HepG2 (cell line): ENCODE results near the gene YPEL3. TPM values are rescaled to one million over a fixed set of nuclear protein-coding genes. Genes with fewer than 3 reads are reported as not detected.

Source experiments
- ATAC-seq: fragments of 200-7000 bp; cut with Tn5 transposase; 3 replicates; pipeline ENCODE4 v1.9.1; 2020; ENCODE audit warnings: mild to moderate bottlenecking, moderate library complexity
- BruUV-seq: library from RNA; stranded (reverse); fragments of 400-500 nt; replicated peaks from 2 replicates; lab custom pipeline; 2021; lab: Mats Ljungman, UMichigan
- CTCF ChIA-PET: fragments of 300-600 bp; formaldehyde crosslinking; extraction: SDS; loops from one replicate; lab custom pipeline; 2021; ENCODE audit warnings: low total read pairs, inconsistent platforms, low intra/inter-chr PET ratio; lab: Yijun Ruan, JAX
- POLR2A ChIA-PET: fragments of 350-600 bp; sonication (Branson Sonifier 250); formaldehyde crosslinking; loops from one replicate; lab custom pipeline; 2020; ENCODE audit warnings: antibody characterized with exemption, inconsistent platforms; lab: Yijun Ruan, JAX
- DNase-seq: peaks from one replicate; pipeline ENCODE4 v3.0.0-alpha.2; 2015; ENCODE audit warnings: low spot score
- FAIRE-seq: peaks from 3 replicates; lab custom pipeline; 2011; peaks lifted over from hg19 to GRCh38; lab: Jason Lieb, UNC
- H2AFZ ChIP-seq: one replicate; pipeline ENCODE4 v1.6.1; 2011; ENCODE audit warnings: low read length, inconsistent platforms
- H3K27ac ChIP-seq: fragments of 300-600 bp; 3 replicates; pipeline ENCODE4 v1.8.0; 2011; ENCODE audit warnings: mixed run types, mild to moderate bottlenecking, mixed read lengths, low read length, inconsistent platforms; ENCODE audit not compliant: insufficient read depth; ENCODE audit errors: extremely low read length
- H3K27me3 ChIP-seq, 2 experiments: fragments of 200-600 bp in 1 of 2; 2 replicates in 1 of 2; 3 replicates in 1 of 2; pipeline versions ENCODE4 v1.6.0 to v1.8.0; 2011; ENCODE audit warnings: low read length in 2 of 2, mild to moderate bottlenecking in 2 of 2, moderate library complexity in 2 of 2, inconsistent platforms in 1 of 2; ENCODE audit not compliant: insufficient read depth in 2 of 2, control insufficient read depth in 1 of 2
- H3K36me3 ChIP-seq, 2 experiments: fragments of 200-600 bp in 1 of 2; replicated peaks in 1 of 2; 2 replicates in 1 of 2; 3 replicates in 1 of 2; pipeline versions ENCODE4 v1.5.1 to v1.8.0; 2011; ENCODE audit warnings: low read length in 2 of 2, inconsistent platforms in 1 of 2; ENCODE audit not compliant: insufficient read depth in 2 of 2, control insufficient read depth in 1 of 2
- H3K4me1 ChIP-seq: 2 replicates; pipeline ENCODE4 v1.5.1; 2012; ENCODE audit warnings: low read length, inconsistent platforms; ENCODE audit not compliant: insufficient read depth
- H3K4me2 ChIP-seq: 2 replicates; pipeline ENCODE4 v1.6.0; 2011; ENCODE audit warnings: low read depth, low read length, inconsistent platforms
- H3K4me3 ChIP-seq, 3 experiments: fragments of 200-600 bp in 1 of 3; sonication (generic), shearing (Covaris generic) in 1 of 3; replicated peaks in 1 of 3; 2 replicates each; pipeline ENCODE4 v1.5.1; 2011 to 2016; ENCODE audit warnings: low read length in 3 of 3, inconsistent platforms in 2 of 3, low read depth in 2 of 3, mild to moderate bottlenecking in 2 of 3, control low read depth in 1 of 3, mixed read lengths in 1 of 3; ENCODE audit not compliant: insufficient read depth in 1 of 3
- H3K79me2 ChIP-seq: one replicate; pipeline ENCODE4 v1.6.1; 2011; ENCODE audit warnings: low read length, inconsistent platforms; ENCODE audit not compliant: insufficient read depth
- H3K9ac ChIP-seq: 2 replicates; pipeline ENCODE4 v1.6.0; 2011; ENCODE audit warnings: mild to moderate bottlenecking, low read depth, low read length, inconsistent platforms; ENCODE audit not compliant: insufficient read depth
- H3K9me3 ChIP-seq: 2 replicates; pipeline ENCODE4 v1.5.1; 2012; ENCODE audit warnings: mild to moderate bottlenecking, low read length
- H4K20me1 ChIP-seq: 2 replicates; pipeline ENCODE4 v1.6.0; 2011; ENCODE audit warnings: inconsistent platforms, mild to moderate bottlenecking, low read length, moderate library complexity; ENCODE audit not compliant: insufficient read depth
- EZH2 ChIP-seq: conservative IDR thresholded peaks from 2 replicates; pipeline ENCODE4 v1.6.1; 2012; ENCODE audit warnings: mild to moderate bottlenecking, low read depth, low read length, moderate library complexity
- KMT2A ChIP-seq: sonication (generic); formaldehyde crosslinking; IDR thresholded peaks from 2 replicates; pipeline ENCODE4 v1.4.0; 2020; ENCODE audit warnings: missing genetic modification reagents
- REL ChIP-seq: sonication (generic); formaldehyde crosslinking; conservative IDR thresholded peaks from 2 replicates; pipeline ENCODE4 v1.8.0; 2022; ENCODE audit warnings: mild to moderate bottlenecking, missing genetic modification reagents, moderate library complexity
- RNF2 ChIP-seq: fragments of 450-650 bp; conservative IDR thresholded peaks from 2 replicates; pipeline ENCODE4 v1.6.1; 2016; ENCODE audit warnings: low read depth
- SATB2 ChIP-seq: sonication (generic); formaldehyde crosslinking; IDR thresholded peaks from 2 replicates; pipeline ENCODE4 v1.5.0; 2020; ENCODE audit warnings: missing genetic modification reagents
- ZFP36L1 ChIP-seq: sonication (generic); formaldehyde crosslinking; IDR thresholded peaks from 2 replicates; pipeline ENCODE4 v1.8.0; 2022; ENCODE audit warnings: mild to moderate bottlenecking, missing genetic modification reagents, moderate library complexity
- ZNF788 ChIP-seq: sonication (generic); formaldehyde crosslinking; IDR thresholded peaks from 2 replicates; pipeline ENCODE4 v1.5.0; 2020; ENCODE audit warnings: mild to moderate bottlenecking, missing genetic modification reagents, borderline replicate concordance
- ZNF792 ChIP-seq: IDR thresholded peaks from 2 replicates; pipeline ENCODE4 v1.6.1; 2016
- WGBS: methylation state at CpG from one replicate; pipeline ENCODE4 v1.1.6; 2017; ENCODE audit warnings: low lambda C conversion rate; 5-methylcytosine and 5-hydroxymethylcytosine counted together
- in situ Hi-C: cut with HindIII; loops from 2 replicates; pipeline ENCODE4 v1.10.0; 2017; ENCODE audit warnings: low pct_unique_long_range_greater_than_20kb; ENCODE audit not compliant: extremely low pct_ligation_motif_present
- intact Hi-C: fragments of 100-400 bp; cut with micrococcal nuclease; formaldehyde crosslinking; loops from one replicate; pipeline ENCODE4 v1.10.0; 2022; ENCODE audit not compliant: unreplicated experiment
- polyA plus RNA-seq, 8 experiments: library from polyadenylated mRNA; depleted of rRNA in 3 of 8; stranded (reverse) in 7 of 8; unstranded in 1 of 8; fragments of >200 nt; fragmentation: Illumina TruSeq in 4 of 8; extraction: Trizol in 4 of 8; gene quantifications; 2 replicates each; pipeline versions ENCODE4 v1.2.1 to v1.2.3, GENCODE V29; 2011 to 2016; ENCODE audit warnings: low read depth in 4 of 8, missing spikeins in 1 of 8, mixed read lengths in 1 of 8; ENCODE audit not compliant: insufficient read depth in 1 of 8
- total RNA-seq, 5 experiments: library from RNA; depleted of rRNA; stranded (reverse); fragments of >200 nt; fragmentation: Illumina TruSeq; extraction: Trizol; gene quantifications; 2 replicates each; pipeline ENCODE4 v1.2.3, GENCODE V29; 2016; ENCODE audit warnings: low read depth in 1 of 5
- TF ChIP-seq, protein P1 (sequence below): sonication (generic); formaldehyde crosslinking; IDR thresholded peaks from 2 replicates; pipeline ENCODE4 v1.8.0; 2022; ENCODE audit warnings: missing genetic modification reagents, mild to moderate bottlenecking, inconsistent platforms, borderline replicate concordance
- TF ChIP-seq, protein P2 (sequence below): sonication (generic); formaldehyde crosslinking; IDR thresholded peaks from 2 replicates; pipeline ENCODE4 v1.5.0; 2020; ENCODE audit warnings: missing genetic modification reagents
- TF ChIP-seq, protein P3 (sequence below): sonication (generic); formaldehyde crosslinking; conservative IDR thresholded peaks from 2 replicates; pipeline ENCODE4 v1.8.0; 2022; ENCODE audit warnings: missing genetic modification reagents
- TF ChIP-seq, protein P4 (sequence below): IDR thresholded peaks from 2 replicates; pipeline ENCODE4 v1.6.1; 2016; ENCODE audit warnings: low read depth, missing genetic modification reagents, missing compliant biosample characterization

The YPEL3 gene
- total and polyA plus RNA-seq, 2 of the 13 experiments (the other 11 are each of a cell fraction or from before 2014, with no cell fraction given): 5.4 to 47.0 TPM

DNA sequence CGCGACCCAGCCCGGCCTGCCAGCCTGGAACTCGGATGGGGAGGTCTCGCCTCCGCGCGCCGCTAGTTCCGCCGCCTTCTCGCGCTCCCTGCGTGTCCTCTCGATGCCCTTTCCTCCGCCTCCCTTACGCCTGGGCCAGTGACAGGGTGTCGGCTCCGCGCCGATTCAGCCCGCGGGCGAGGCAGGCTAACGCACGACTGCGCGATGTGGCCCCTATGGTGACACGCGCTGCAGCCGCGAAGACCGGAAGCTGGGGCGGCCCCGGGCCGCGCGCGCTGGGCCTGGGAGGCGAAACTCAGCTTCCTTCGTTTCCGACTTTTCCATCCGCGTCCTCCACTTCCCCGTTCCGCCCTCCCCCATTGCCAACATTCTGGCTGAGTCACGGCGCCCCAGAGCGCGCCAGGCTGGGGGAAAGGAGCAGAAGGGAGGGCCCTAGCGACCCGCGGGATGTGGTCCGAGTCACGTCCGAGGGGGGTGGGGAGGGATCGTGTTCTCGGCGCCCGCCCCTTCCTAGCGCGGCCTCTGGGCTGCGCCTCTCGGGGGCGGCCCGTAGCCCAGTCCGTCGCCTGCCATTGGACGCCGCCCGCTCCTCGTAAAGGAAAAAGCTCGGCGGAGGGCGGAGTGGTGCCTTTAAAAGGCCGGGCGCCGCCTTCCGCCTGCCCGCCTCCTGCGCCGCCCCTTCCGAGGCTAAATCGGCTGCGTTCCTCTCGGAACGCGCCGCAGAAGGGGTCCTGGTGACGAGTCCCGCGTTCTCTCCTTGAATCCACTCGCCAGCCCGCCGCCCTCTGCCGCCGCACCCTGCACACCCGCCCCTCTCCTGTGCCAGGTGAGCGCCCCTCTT, 30.7 kb downstream of the YPEL3 start, which contains the start of gene ALDOA (continued):
- TF ChIP-seq, protein P1, sequence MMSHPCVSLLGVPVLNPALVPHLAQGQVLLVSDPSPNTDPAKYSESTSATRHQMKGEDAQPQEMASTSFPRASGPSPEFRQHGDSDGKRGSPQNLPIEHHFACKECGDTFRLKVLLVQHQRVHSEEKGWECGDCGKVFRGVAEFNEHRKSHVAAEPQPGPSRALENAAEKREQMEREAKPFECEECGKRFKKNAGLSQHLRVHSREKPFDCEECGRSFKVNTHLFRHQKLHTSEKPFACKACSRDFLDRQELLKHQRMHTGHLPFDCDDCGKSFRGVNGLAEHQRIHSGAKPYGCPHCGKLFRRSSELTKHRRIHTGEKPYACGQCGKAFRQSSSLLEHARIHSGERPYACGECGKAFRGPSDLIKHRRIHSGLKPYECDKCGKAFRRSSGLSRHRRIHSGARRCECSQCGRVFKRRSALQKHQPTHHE: peak; percentile 95
- TF ChIP-seq RNF2: peak; percentile 98

DNA sequence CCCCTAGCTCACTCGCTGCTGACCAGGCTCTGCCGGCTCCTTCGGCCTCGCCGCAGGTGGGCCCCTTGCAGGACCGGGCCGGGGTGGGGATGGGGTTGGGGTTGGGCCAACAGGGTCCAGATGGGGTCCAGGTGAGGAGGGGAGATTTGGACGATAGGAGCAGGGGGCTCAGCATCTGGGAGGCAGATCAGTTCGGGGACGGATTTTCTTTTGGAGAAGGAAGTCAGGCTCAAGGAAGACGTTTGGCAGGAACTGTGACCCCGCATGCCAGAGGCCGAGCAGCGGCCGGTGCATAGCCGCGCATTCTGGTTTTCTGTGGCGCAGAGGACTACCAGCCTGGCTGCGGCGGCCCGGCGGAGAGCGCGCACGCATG, 31.3 kb downstream of the YPEL3 start:
- peak overlapping the region; percentile 68 to 100 (median 76) for H3K4me3 ChIP-seq
- no peak for FAIRE-seq
- ChIA-PET POLR2A (interaction anchor here (1.0 to 9.1 kb wide), 26 partner anchors 10 to 594 kb away, joined by 3 to 120 read pairs (median 8); partner anchors contain the start of genes ASPHD1, CDIPT, FBRS and KIF22), CTCF (interaction anchor here (1.2 kb wide), 1 partner anchor 28 kb away, joined by 3 read pairs; no protein-coding TSS in a partner anchor)
- no peaks in the 10 kb centered on the region for H3K9me3 ChIP-seq
- in situ Hi-C loops: no loop called here
- WGBS: 1% methylated on average over 11 of the region's 25 CpGs
- BruUV-seq: no TSS peak
- H3K36me3 ChIP-seq: peaks cover 25 to 34% of the 10 kb centered on the region in 2 experiments
- intact Hi-C loops: loop anchor here (5.0 kb wide), 1 partner anchor 683 kb away; the partner anchor contains the start of gene PHKG2
- H3K27me3 ChIP-seq: peaks cover 0 to 2% of the 10 kb centered on the region in 2 experiments; a peak in 1 of 5 replicates
- no peak overlapping the region for H2AFZ ChIP-seq
- peaks cover 59% of the 10 kb centered on the region for H3K79me2 ChIP-seq
- ATAC-seq: peak; percentile 5; the same call in 2 of the 3 replicates
- peaks cover 42% of the 10 kb centered on the region for H4K20me1 ChIP-seq
- no peak for DNase-seq
- H3K9ac ChIP-seq: peak overlapping the region; percentile 87
- peaks cover 41% of the 10 kb centered on the region for H3K4me1 ChIP-seq
- peak overlapping the region; percentile 95 for H3K4me2 ChIP-seq
- peak overlapping the region; percentile 95 for H3K27ac ChIP-seq
- TF ChIP-seq REL (CRISPR knock-in tag): 0 out of 2 replicates have a peak, but pooled peaks have one; percentile 4
- no peak for TF ChIP-seq ZNF788 (CRISPR knock-in tag)
- TF ChIP-seq EZH2: no peak
- TF ChIP-seq, protein P2, sequence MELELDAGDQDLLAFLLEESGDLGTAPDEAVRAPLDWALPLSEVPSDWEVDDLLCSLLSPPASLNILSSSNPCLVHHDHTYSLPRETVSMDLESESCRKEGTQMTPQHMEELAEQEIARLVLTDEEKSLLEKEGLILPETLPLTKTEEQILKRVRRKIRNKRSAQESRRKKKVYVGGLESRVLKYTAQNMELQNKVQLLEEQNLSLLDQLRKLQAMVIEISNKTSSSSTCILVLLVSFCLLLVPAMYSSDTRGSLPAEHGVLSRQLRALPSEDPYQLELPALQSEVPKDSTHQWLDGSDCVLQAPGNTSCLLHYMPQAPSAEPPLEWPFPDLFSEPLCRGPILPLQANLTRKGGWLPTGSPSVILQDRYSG: no peak
- TF ChIP-seq SATB2 (CRISPR knock-in tag): 0 out of 2 replicates have a peak, but pooled peaks have one; percentile 8
- TF ChIP-seq, protein P3, sequence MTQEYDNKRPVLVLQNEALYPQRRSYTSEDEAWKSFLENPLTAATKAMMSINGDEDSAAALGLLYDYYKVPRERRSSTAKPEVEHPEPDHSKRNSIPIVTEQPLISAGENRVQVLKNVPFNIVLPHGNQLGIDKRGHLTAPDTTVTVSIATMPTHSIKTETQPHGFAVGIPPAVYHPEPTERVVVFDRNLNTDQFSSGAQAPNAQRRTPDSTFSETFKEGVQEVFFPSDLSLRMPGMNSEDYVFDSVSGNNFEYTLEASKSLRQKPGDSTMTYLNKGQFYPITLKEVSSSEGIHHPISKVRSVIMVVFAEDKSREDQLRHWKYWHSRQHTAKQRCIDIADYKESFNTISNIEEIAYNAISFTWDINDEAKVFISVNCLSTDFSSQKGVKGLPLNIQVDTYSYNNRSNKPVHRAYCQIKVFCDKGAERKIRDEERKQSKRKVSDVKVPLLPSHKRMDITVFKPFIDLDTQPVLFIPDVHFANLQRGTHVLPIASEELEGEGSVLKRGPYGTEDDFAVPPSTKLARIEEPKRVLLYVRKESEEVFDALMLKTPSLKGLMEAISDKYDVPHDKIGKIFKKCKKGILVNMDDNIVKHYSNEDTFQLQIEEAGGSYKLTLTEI: no peak
- TF ChIP-seq KMT2A: no peak
- TF ChIP-seq ZFP36L1: no peak
- no peak for TF ChIP-seq ZNF792 (CRISPR knock-in tag)
- TF ChIP-seq, protein P4, sequence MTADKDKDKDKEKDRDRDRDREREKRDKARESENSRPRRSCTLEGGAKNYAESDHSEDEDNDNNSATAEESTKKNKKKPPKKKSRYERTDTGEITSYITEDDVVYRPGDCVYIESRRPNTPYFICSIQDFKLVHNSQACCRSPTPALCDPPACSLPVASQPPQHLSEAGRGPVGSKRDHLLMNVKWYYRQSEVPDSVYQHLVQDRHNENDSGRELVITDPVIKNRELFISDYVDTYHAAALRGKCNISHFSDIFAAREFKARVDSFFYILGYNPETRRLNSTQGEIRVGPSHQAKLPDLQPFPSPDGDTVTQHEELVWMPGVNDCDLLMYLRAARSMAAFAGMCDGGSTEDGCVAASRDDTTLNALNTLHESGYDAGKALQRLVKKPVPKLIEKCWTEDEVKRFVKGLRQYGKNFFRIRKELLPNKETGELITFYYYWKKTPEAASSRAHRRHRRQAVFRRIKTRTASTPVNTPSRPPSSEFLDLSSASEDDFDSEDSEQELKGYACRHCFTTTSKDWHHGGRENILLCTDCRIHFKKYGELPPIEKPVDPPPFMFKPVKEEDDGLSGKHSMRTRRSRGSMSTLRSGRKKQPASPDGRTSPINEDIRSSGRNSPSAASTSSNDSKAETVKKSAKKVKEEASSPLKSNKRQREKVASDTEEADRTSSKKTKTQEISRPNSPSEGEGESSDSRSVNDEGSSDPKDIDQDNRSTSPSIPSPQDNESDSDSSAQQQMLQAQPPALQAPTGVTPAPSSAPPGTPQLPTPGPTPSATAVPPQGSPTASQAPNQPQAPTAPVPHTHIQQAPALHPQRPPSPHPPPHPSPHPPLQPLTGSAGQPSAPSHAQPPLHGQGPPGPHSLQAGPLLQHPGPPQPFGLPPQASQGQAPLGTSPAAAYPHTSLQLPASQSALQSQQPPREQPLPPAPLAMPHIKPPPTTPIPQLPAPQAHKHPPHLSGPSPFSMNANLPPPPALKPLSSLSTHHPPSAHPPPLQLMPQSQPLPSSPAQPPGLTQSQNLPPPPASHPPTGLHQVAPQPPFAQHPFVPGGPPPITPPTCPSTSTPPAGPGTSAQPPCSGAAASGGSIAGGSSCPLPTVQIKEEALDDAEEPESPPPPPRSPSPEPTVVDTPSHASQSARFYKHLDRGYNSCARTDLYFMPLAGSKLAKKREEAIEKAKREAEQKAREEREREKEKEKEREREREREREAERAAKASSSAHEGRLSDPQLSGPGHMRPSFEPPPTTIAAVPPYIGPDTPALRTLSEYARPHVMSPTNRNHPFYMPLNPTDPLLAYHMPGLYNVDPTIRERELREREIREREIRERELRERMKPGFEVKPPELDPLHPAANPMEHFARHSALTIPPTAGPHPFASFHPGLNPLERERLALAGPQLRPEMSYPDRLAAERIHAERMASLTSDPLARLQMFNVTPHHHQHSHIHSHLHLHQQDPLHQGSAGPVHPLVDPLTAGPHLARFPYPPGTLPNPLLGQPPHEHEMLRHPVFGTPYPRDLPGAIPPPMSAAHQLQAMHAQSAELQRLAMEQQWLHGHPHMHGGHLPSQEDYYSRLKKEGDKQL (CRISPR knock-in tag): 0 out of 2 replicates have a peak, but pooled peaks have one; percentile 4
